Adrenal gland (tissue), 5 donors: ENCODE data around the gene AADAC.

ENCODE experiments used
- CTCF ChIP-seq, 6 experiments: fragments of 450-650 bp in 4 of 6; fragments of 200-600 bp in 2 of 6; sonication (generic) in 1 of 6; IDR thresholded peaks; 1 replicate in 5 of 6; 2 replicates in 1 of 6; pipeline versions ENCODE4 v1.5.1 to v1.8.0; 2016 to 2021; ENCODE audit warnings: antibody characterized with exemption in 6 of 6, mild to moderate bottlenecking in 2 of 6, moderate library complexity in 1 of 6
- POLR2A ChIP-seq, 2 donors: fragments of 450-650 bp; IDR thresholded peaks; one replicate each; pipeline ENCODE4 v1.6.1; 2017; ENCODE audit warnings: antibody characterized with exemption in 2 of 2, mild to moderate bottlenecking in 2 of 2, moderate library complexity in 1 of 2
- donor health status: DM: no; HTN: no; CAD: no.

- TF ChIP-seq CTCF (IDR thresholded peaks at IDR 0.05), result no peak
- TF ChIP-seq POLR2A (IDR thresholded peaks at IDR 0.05), result no peak
Observed at GRCh38 chr3:151774235-151774634, 39.7 kb upstream of the AADAC start.
